Left ventricle myocardium superior (tissue), 1 donor: ENCODE results near the gene TBC1D8B. TPM values are rescaled to one million over a fixed set of nuclear protein-coding genes. Genes with fewer than 3 reads are reported as not detected.

Experiments
- ATAC-seq: fragments of 200-7000 bp; cut with Tn5 transposase; one replicate; pipeline ENCODE4 v1.9.1; 2020; ENCODE audit warnings: mild to moderate bottlenecking, moderate library complexity
- DNase-seq: peaks from one replicate; pipeline ENCODE4 v3.0.0-alpha.2; 2020
- intact Hi-C: fragments of 100-400 bp; cut with micrococcal nuclease; formaldehyde crosslinking; loops from one replicate; pipeline ENCODE4 v1.11.0; 2022
- total RNA-seq: library from RNA; stranded (reverse); fragmentation: NEBNext Ultra II Directional; extraction: Animal tissue kit (Norgen Biotek cat#: 25700); gene quantifications from one replicate; pipeline ENCODE4 v1.2.1, GENCODE V29; 2021
- donor health status: DM: no; HTN: yes; CAD: no; lungs with severe emphysema.

TBC1D8B gene
- total RNA-seq, 1 donor from 2014 or later, result 1.6 TPM

DNA sequence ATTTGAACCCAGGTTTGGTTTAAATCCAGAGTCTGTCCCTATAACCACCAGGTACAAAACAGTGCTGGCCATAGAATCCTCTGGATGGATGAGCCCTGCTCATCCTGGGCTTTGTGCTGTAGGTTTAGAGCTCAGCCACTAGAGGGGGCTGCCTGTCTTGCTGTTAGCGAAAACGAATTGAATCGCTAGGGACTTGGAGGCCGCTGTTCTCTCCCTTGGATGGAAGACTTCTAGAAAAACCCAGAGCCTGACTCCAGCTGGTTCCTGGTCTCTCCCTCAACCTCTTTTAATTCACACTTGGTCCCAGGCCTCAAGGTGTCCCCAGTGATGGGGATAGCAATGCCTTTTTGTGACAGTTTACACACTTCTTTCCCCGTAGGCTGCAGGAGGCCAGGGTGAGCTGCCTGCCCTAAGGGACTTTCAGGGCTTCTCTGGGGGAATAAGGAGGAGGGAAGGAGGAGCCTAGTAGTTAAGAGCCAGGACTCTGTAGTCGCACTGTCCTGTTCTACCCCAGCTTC lies 92.0 kb downstream of the TBC1D8B start:
- intact Hi-C loops, result loop anchor here (5.0 kb wide), 1 partner anchor 58 kb away; no protein-coding TSS in a partner anchor
- peak; percentile 24 for DNase-seq
- peak; percentile 88 for ATAC-seq

DNA sequence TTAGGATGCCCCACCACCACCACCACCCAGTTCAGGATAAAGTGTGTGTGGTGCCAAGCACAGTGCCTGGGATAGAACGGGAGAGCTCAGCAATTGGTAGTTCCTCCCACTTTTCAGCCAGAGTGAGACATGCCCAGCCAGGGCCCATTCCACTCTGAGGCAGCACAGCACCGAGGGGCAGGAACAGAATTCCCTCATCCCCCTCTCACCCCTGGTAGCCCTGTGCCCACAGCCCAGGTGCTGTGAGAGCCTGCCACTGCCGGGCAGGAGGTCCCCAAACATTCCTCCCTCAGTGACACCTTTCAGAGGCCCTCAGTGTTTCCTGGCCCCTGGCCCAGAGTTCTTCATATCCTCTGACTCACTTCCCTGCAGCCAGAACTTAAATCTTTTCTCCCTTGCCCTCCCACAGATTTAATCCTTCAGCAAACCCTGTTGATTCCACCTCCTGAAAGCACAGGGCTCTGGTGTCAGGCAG lies 92.5 kb downstream of the TBC1D8B start:
- DNase-seq (no peak), ATAC-seq (peak; percentile 40)
- intact Hi-C loops, result loop anchor here (5.0 kb wide), 1 partner anchor 57 kb away; no protein-coding TSS in a partner anchor

DNA sequence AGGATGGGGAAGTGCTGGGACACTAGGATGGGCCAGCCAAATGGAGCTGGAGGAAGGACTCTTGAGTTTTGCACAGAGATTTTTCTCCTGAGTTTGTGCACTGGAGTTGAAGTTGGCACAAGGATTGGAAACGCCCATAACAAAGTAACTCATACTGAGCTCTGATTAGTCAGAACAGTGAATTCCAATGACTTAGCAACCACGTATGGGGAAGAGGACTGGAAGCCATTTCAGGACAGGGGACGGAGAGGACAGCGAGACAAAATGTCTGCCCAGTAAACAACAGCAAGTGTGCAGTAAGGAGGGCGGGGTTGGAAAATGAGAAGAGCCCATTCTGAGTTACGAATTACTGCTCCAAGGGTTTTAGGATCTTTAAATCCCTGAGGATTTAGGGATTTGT lies 94.8 kb downstream of the TBC1D8B start:
- intact Hi-C loops, result no loop called here
- ATAC-seq (no peak), DNase-seq (no peak)

DNA sequence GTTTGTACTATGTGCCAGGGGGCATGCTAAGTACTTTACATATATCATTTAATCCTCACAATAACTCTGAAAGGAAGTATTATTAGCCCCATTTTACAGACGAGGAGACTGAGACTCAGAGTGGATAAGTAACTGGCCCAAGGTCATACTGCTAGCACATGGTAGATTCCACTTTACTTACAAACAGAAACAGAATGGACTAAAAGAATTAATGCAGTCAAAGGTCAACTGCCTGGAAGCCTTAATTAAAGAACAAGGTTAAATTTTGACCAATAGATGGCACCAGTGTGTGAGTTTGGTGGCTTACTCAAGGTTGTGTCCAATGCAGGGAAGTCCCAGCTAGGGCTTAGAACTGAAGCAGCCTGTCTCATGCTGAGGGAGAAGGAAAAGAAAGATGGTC lies 96.0 kb downstream of the TBC1D8B start:
- DNase-seq (no peak), ATAC-seq (peak; percentile 58)
- intact Hi-C loops, result no loop called here

DNA sequence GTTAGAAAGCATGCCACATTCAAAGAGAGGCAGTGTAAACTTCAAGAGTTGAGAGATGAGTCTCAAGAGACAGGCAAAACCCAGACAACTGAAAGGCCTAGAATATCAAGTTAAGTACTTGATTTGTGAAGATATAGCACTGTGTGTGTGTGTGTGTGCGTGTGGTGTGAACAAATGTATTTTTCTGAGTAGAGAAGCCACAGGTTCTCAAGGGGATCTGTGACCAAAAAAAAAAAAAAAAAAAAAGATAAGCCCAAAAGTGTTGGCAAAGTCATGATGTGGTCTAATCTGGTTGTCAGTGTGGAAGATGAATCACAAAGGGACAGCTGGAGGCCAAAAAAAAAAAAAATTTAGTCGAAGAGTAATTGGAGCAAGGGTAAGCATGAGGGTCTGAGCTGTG lies 96.8 kb downstream of the TBC1D8B start:
- ATAC-seq, result no peak
- intact Hi-C loops, result no loop called here
- DNase-seq, result no peak

DNA sequence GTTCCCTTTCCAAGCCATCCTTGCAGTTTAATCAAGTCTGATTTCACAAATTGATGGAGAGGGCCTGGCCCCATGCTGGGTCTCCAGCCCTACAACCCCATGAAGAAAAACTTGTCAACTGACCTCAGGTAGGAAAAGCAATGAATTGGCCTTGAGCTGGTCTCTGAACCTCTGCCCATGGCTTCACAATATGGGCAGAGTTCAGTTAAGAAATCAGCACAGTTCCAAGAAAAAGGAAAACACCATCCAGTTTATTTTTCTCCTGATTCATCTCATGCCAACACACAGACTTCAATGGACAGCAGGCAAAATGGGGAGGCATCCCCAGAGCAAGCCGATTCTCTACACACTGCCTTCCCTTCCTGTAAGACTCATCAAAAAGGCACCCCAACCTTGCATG lies 97.4 kb downstream of the TBC1D8B start:
- intact Hi-C loops, result no loop called here
- ATAC-seq (no peak), DNase-seq (no peak)

DNA sequence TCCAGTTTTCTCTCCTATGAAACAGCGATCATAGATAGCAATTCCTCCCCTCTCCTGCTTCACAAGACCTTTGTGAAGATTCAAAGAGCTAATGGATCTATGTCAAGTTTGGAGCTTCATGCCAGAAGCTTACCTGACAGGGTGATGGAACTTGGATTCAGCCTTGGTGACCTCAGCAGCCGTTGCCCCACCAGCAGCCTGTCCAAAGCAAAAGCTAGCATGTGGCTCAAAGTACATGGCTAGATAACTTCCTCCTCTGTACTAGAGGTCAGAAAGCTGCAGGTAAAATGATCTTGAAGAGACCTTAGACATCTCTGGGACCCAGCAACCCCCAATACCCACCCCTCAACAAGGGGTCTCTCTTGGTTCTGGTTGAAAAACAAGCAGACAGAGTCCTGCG lies 98.9 kb downstream of the TBC1D8B start:
- intact Hi-C loops, result no loop called here
- DNase-seq, result no peak
- ATAC-seq, result no peak

DNA sequence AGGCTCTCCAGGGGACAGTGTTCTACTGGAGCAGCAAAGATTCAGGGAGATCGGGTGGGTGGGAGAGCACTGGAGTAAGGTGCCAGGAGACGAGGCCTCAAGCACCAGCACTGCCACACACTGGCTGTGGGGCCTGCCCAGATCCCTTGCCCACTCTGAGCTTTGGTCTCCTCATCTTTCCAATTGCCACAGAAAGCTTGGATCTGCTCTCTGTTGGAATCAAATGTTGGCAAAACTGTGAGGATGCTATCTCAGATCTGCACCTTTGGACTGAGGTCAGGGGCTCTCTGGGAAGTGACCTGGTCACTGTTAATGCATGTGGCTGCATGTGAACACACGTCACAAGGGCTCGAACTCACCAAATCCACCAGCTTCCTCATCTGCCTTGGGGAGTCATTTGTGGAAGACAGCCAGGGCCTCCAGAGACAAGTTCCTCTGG lies 99.3 kb downstream of the TBC1D8B start:
- DNase-seq (no peak), ATAC-seq (no peak)
- intact Hi-C loops, result no loop called here

DNA sequence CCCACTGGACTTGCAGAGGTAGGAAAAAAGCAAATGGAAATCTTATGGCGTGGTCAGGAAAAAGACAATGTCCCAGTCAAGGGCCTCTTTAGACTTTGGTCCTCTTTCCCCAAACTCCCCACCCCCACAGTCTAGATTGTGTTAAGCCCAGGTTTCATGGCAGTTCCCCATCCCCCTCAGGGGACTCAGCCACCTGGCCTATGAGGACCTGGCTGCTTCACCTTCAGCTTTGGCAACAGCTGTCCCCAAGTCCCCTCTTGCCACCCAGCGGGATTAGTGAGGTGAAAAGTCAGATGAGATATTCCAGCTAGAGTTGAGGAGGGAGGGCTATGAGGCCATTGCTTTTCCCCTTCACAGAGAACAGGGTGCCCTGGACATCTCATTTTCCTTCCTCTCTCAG lies 100.2 kb downstream of the TBC1D8B start:
- DNase-seq, result no peak
- ATAC-seq, result no peak
- intact Hi-C loops, result no loop called here

DNA sequence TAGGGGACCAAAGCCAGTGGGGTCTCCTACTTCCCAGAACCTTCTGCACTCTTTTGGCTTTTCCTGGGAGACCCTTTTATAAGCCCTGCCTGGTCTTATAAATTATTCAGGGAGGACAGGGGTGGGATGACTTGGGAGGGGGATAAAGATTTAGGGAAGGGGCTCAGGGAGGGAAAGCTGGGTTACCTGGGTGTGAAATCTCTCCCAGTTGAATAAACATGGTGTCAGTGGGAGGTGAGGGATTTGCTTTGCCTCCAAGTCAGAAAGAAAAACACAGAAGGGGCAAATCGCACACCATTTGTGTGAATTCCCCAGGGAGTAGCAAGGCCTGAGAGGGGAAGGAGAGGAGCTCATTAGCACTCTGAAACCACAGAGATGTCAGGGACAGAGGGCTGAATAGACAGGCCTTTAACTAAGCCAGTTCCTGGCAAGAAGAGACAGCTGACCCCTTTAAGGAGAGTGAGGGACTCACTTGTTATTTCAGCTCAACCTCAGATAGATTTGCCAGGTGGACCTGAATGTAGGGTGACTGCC lies 100.9 kb downstream of the TBC1D8B start, which contains the start of gene RIPPLY1:
RIPPLY1 (minus strand) TSS at position 51 of the 534 bp plus-strand sequence. CDS start 54 bp downstream, outside the sequence.
- intact Hi-C loops, result no loop called here
- ATAC-seq (no peak), DNase-seq (no peak)

DNA sequence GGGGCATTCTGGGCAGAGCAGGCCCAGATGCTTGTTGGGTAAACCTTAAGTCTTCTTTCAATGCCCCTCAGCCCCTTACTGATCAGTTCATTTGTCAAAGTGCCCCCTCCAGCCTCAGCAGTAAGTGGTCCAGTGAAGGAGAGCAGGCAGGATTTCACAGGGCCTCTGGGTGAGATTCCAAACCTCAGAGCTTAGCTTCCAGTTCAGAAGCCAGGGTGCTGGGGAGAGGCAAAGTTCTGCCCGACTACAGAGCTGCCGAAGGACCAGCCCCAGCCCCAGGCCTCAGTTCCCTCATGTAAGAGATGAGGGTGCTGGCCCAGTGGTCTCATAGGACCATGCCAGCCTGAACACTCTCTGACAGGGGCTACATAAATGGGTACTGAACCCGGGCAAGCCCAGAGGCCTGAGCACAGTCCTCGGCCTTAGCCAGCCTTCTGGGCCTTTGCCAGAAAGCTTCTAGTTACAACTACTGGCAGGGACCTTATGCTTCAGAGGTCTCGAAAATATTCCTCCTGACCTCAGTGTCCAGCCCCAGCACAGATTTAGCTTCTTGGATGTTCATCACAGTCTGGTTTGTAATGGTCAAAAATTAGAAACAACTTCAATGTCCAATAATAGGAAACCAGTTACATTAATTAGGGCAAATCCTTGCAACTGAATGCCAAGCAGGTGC lies 101.5 kb downstream of the TBC1D8B start:
- intact Hi-C loops, result no loop called here
- peak; percentile 32 for ATAC-seq
- no peak for DNase-seq

DNA sequence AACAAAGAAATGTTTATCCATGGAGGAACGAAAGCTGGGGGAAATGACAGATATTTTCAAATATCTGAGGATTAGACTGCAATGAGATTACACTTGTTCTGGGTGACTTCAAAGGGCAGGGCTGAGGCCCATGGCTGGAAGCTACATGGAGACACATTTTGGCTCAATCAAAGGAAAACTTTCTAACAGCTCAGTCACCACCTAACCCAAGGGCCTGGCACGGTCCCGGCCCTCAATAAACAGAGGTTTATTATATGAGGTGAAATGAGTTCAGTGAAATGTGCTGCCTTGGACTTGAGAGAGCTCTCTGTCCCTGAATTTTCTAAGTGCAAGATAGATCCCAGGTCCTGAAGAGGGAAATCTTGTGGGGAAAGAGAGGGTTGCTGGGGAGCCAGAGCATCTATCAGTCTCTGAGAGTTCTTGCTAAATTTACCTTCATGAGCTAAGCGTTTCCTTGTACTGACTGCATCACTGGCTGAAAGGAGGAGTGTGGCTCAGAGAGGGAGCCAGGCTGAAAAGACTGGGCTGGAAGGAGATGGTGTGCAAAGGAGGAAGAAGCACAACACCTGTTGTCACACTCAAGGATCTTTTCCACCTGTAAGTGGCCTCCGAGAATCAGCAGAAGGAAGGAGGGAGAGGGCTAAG lies 102.7 kb downstream of the TBC1D8B start:
- ATAC-seq (peak; percentile 65), DNase-seq (no peak)
- intact Hi-C loops, result no loop called here

DNA sequence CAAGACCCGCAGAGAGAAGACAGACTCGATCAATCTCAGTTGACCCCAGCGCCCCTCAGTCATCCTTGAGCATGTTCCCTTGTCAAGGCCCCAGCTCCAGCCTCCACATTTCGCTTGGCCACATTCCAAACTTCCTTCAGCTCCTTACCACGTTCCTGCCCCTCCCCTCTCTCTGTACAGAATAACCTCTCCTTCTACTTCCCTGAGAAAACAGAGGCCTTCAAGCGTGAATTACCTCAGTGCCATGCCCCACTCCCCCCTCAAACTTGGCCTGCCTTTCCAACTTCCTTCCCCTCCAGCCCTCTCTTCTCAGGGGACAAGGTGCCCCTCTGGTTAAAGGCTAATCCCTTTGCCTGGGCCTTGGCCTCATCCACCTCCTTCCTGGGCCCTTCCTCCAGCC lies 103.9 kb downstream of the TBC1D8B start:
- ATAC-seq (no peak), DNase-seq (no peak)
- intact Hi-C loops, result no loop called here

DNA sequence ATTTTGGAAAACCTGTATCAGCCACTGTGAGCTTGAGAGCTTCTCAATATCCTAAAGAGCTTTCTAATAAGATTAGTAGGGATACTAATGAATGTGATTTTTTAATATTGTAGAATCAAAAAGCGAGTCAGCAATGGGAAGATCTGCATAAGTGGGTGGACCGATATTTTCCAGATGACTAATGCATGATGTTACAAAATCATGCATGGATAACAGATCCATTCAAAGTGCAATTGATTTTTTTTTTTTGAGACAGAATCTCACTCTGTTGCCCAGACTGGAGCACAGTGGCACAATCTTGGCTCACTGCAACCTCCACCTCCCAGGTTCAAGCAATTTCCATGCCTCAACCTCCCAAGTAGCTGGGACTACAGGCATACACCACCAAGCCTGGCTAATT lies 110.4 kb downstream of the TBC1D8B start:
- ATAC-seq (no peak), DNase-seq (no peak)
- intact Hi-C loops, result no loop called here

DNA sequence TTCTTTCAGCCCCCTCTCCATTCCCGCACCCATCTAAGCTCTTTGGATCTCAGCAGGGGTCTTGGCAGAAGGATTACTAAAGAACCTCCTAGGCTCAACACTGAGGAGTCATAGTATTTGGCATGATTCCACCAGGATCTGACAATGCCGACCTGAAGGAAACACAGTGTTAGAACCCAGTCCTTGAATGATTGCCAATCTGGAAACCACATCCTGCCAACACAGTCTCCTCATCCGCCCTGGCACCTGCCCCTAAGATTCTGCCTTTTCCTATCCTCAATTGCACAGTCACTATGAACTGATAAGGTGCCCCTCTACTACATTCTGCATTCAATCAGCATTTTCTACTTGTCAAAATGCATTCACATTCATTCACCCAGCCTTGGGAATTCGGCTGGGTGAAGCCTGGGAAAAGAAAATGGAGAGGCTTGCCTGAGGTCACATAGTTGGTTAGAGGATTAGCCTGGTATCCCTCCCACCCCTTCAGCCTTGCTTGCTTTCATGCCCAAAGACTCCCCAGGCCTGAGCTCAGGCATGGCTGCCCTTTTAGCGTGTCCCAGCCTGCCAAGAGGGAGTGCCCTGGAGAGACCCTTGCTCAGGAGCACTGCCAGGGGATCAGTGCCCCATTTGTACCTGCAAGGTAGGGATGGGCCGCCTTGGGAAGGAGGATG lies 115.5 kb downstream of the TBC1D8B start:
- DNase-seq, result no peak
- intact Hi-C loops, result no loop called here
- ATAC-seq, result no peak

DNA sequence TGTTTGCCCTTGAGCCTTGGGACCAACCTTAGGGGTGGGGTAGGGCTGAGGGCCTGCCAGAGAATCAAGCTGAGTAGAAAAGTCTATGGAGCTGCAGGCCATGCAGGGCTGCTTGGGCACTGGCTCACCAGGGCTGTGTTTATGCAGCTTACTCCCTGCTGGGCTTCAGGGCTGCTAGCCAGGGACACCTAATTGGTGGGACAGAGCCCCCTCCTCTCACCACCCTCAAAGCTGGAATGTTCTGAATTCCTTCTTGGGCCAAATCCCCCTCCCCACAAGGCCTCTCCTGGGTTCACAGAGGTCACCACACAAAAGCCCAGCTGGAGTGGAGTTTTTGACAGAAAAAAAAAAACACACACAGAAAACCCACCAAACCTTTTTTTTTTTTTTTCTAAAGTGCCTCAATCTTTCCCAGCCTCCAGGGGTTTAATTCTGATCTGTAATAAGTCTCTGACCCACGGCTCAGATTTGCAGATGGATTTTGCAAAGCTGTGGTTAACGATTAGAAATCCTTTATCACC lies 117.5 kb downstream of the TBC1D8B start, which contains the start of gene CLDN2:
CLDN2 (plus strand) TSS at position 471 of the 521 bp plus-strand sequence. CDS start 7,827 bp downstream, outside the sequence.
- DNase-seq (no peak), ATAC-seq (no peak)
- intact Hi-C loops, result no loop called here

DNA sequence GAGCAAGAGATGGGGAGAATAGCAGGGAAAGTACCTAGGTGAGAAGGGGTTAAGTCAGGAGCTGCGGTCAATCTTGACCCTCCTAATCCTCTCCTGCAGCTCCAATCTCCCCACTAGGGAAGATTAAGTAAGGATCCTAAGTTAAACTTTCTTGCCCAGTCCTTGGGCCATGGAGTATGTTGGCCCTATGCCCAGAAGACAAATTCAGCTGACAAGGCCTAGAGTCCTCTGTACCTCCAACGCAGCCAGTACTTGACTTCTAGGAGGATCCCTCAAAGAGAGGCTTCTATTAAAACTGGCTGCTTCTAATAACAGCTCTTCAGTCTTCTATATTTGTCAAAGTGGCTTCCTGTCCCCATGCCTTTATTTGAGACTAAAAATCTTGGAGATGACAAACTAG lies 119.2 kb downstream of the TBC1D8B start:
- no peak for DNase-seq
- ATAC-seq, result no peak
- intact Hi-C loops, result no loop called here
